GM21526 (cell line): ENCODE results near the gene TRIM40.

ENCODE experiments used
- ATAC-seq: cut with Tn5 transposase; IDR thresholded peaks from one replicate; pipeline ENCODE4 v1.9.1; 2021; ENCODE audit warnings: moderate library complexity; ENCODE audit not compliant: unreplicated experiment, low FRiP score

TRIM40 gene

DNA sequence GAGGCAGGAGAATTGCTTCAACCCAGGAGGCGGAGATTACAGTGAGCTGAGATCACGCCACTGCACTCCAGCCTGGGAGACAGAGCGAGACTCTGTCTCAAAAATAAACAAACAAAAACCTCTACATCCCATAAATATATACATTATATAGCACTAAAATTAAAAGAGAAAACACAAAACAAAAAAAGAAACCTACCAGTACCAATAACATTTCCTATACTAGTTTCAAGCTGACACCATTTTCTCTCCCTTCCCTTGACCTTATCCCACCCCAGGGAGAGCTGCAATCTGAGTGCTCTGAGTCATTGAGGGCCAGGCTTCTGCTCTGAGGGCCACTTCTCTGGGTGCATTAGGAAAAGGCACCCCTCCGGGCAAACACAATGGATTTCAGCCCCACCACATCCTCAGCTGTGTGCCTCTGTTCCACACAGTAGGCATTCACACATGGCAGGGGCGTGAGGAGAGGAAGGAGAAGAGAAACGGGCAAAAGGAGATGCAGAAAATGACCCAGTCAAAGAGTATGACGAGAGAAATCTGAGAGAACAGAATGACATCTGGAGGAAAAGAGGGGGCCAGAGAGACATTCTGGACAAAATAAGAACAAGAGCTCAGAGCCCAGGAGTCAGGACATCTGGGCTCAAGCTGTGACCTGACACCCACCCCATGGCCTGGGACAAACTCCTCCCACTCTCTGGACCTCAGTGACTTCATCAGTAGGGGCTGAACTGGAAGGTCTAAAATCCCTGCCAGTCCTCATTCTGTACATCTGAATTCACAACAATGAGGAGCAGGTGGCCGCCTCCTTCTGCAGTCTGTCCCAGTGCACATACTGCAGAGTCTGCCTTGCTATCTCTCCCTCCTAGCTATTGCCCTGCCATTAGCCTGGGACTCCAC is 59.1 kb downstream of the TRIM40 start:
- ATAC-seq, result no peak

- ATAC-seq, result no peak
These were observed 60.0 kb downstream of the TRIM40 start for GRCh38 chr6:30195951-30196350.

DNA sequence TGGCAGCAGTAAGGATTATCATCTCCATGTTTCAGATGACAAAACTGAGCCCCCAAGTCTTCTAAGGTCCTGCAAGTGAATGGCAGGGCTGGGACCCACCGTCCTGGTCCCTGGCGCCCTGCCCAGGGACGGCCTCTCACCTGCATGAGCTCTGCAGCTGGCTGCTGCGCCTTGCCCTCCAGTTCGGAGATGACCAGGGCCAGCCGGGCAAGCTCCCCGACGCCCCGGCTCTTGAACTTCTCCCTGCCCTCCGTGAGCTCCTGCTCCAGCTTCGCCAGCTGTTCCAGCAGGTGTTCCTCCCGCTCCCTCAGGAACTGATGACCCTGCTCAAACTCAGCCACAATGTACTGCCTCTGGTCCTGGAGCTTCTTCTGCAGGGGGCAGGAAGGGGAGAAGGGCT is 60.4 kb downstream of the TRIM40 start:
- ATAC-seq, result no peak
